NCI-H1436 (cell line): ENCODE measurements around the gene ZFHX3.

Experiments
- DNase-seq: peaks from one replicate; lab custom pipeline; 2025; lab: John Stamatoyannopoulos, UW

Gene ZFHX3

DNA sequence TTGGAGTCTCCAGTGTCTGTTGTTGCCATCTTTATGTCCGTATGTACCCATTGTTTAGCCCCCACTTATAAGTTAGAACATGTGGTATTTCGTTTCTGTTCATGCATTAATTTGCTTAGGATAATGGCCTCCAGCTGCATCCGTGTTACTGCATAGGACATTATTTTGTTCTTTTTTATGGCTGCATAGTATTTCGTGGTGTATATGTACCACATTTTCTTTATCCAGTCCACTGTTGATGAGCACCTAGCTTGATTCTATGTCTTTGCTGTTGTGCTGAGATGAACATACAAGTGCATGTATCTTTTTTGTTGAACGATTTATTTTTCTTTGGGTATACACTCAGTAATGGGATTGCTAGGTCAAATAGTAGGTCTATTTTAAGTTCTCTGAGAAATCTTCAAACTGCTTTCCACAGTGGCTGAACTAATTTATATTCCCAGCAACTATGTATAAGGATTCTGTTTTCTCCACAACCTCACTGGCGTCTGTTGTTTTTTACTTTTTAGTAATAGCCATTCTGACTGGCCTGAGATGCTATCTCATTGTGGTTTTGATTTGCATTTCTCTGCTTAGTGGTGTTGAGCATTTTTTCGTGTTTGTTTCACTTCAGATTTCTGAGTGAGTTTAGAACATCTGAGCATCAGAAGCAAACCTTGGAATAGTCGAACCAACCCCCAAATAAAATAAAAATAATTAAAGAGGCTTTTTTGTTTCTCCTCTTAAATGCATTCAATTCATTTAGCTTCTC lies 304.7 kb downstream of the ZFHX3 start:
- no peak for DNase-seq

DNA sequence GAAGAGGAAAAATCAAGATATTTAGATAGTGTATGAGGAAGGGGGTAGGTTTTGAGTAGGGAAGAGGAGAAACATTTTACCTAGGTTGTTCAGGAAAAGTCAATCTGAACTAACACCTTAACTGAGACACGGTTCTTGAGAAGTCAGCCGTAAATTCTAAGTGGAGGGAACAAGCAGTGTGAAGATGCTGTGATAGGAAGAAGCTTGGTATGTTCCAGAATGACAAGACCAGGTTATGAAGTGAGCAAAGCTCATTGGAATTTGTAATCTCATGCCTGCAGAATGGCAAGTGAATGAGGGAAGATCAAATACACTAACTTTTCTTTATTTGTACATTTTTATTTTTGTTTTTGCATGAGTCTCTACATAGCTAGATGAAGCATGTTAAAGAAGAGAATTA lies 307.6 kb downstream of the ZFHX3 start:
- no peak for DNase-seq

DNA sequence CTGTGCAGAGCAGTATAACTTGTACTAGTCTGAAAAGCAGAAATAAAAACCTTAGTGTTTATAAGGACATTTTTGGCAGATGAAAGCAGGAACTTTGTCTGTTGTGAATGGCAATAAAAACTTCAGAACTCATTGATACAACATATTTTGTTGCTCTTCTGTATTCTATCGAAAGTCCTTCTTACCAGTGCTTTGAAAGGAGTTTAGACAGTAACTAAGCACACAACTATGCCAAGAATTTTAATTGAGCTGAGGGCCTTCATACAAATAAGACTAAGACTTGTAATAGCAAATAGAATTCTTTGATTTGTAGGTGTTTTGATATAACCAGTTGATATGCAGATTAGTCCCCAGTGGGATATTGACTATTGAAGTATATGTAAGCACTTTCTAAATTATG lies 308.4 kb downstream of the ZFHX3 start:
- DNase-seq: no peak

DNA sequence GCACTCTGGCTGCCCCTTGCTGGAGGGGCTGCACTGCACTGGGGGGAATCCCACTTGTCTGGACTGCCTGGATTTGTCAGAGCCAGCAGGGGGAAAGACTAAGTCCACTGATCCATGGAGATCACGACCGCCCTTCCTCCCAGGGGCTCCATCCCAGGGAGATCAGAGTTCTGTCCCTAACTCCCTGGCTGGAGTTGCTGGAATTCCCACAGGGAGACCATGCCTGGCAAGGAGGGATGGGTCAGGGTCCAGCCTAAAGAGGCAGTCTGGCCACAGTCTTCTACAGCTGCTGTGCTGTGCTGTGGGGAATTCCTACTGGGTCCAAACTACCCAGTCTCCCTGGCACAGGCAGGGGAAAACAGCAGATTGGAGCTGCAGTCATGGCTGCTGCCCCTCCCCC lies 311.9 kb downstream of the ZFHX3 start:
- DNase-seq: no peak
